H1 (cell line): ENCODE data around the gene LCN6. TPM values are rescaled to one million over a fixed set of nuclear protein-coding genes. Genes with fewer than 3 reads are reported as not detected.

Experiments used
- CTCF ChIA-PET: fragments of 300-600 bp; sonication (Branson Sonifier 250); formaldehyde crosslinking; loops from one replicate; lab custom pipeline; 2021; ENCODE audit not compliant: partially characterized antibody; lab: Charles Lee
- POLR2A ChIA-PET: fragments of 300-600 bp; sonication (Branson Sonifier 250); formaldehyde crosslinking; loops from one replicate; lab custom pipeline; 2021; ENCODE audit warnings: inconsistent platforms; ENCODE audit not compliant: partially characterized antibody; lab: Charles Lee
- DNase-seq, 2 experiments: peaks; one replicate each; pipeline versions ENCODE4 v3.0.0 to v3.0.0-alpha.2; 2010 to 2022; ENCODE audit warnings: low spot score in 2 of 2, low read depth in 1 of 2, mixed read lengths in 1 of 2
- FAIRE-seq: peaks from 2 replicates; lab custom pipeline; 2011; peaks lifted over from hg19 to GRCh38; lab: Jason Lieb, UNC
- H2AFZ ChIP-seq: 2 replicates; pipeline ENCODE4 v1.8.1; 2012; ENCODE audit warnings: low read length, inconsistent platforms
- H2AK5ac ChIP-seq: 2 replicates; pipeline ENCODE4 v1.6.1; 2013; ENCODE audit warnings: low read depth, low read length
- H2BK120ac ChIP-seq: replicated peaks from 2 replicates; pipeline ENCODE3; 2013; ENCODE audit warnings: low read depth, low read length, inconsistent platforms
- H2BK12ac ChIP-seq: 2 replicates; pipeline ENCODE4 v1.6.1; 2013; ENCODE audit warnings: low read depth, low read length
- H2BK15ac ChIP-seq: 2 replicates; pipeline ENCODE4 v1.6.1; 2013; ENCODE audit warnings: low read length
- H2BK20ac ChIP-seq: 2 replicates; pipeline ENCODE4 v1.6.1; 2013; ENCODE audit warnings: low read length
- H2BK5ac ChIP-seq: 2 replicates; pipeline ENCODE4 v1.6.1; 2013; ENCODE audit warnings: low read depth, low read length
- H3K14ac ChIP-seq: 2 replicates; pipeline ENCODE4 v1.6.1; 2013; ENCODE audit warnings: inconsistent platforms; ENCODE audit not compliant: insufficient read length
- H3K18ac ChIP-seq: 2 replicates; pipeline ENCODE4 v1.6.1; 2013; ENCODE audit warnings: low read length; ENCODE audit errors: extremely low read depth
- H3K23ac ChIP-seq: 2 replicates; pipeline ENCODE4 v1.6.1; 2013; ENCODE audit warnings: inconsistent platforms; ENCODE audit not compliant: insufficient read length
- H3K23me2 ChIP-seq: 2 replicates; pipeline ENCODE4 v1.6.1; 2013; ENCODE audit warnings: low read depth, low read length
- H3K27ac ChIP-seq: 2 replicates; pipeline ENCODE4 v1.6.1; 2011; ENCODE audit warnings: low read depth, low read length, inconsistent platforms
- H3K27me3 ChIP-seq, 4 experiments: replicated peaks in 1 of 4; 1 replicate in 1 of 4; 2 replicates in 3 of 4; pipeline versions ENCODE4 v1.6.1 to v1.8.1; 2011 to 2013; ENCODE audit warnings: low read length in 3 of 4, mild to moderate bottlenecking in 3 of 4, inconsistent platforms in 2 of 4, mixed read lengths in 2 of 4, moderate library complexity in 1 of 4; ENCODE audit not compliant: control insufficient read depth in 3 of 4, insufficient read depth in 3 of 4; ENCODE audit errors: extremely low read depth in 1 of 4
- H3K36me3 ChIP-seq, 4 experiments: 2 replicates each; pipeline versions ENCODE4 v1.6.1 to v1.8.1; 2011 to 2013; ENCODE audit warnings: mild to moderate bottlenecking in 4 of 4, low read length in 3 of 4, moderate library complexity in 2 of 4, control low read depth in 1 of 4, inconsistent platforms in 1 of 4; ENCODE audit not compliant: insufficient read depth in 4 of 4, control insufficient read depth in 2 of 4
- H3K4ac ChIP-seq: replicated peaks from 2 replicates; pipeline ENCODE3; 2013; ENCODE audit warnings: low read length, low read depth, mixed read lengths, inconsistent platforms; ENCODE audit not compliant: insufficient read length
- H3K4me1 ChIP-seq, 4 experiments: replicated peaks in 1 of 4; 1 replicate in 1 of 4; 2 replicates in 3 of 4; pipeline versions ENCODE4 v1.6.1 to v1.8.1; 2011 to 2013; ENCODE audit warnings: low read length in 3 of 4, inconsistent platforms in 2 of 4, mixed read lengths in 1 of 4; ENCODE audit not compliant: insufficient read depth in 4 of 4, control insufficient read depth in 3 of 4
- H3K4me2 ChIP-seq, 2 experiments: 2 replicates each; pipeline versions ENCODE4 v1.6.1 to v1.8.1; 2011 to 2013; ENCODE audit warnings: low read depth in 2 of 2, low read length in 2 of 2, control low read depth in 1 of 2, inconsistent platforms in 1 of 2, mild to moderate bottlenecking in 1 of 2; ENCODE audit not compliant: insufficient read depth in 1 of 2
- H3K4me3 ChIP-seq, 4 experiments: fragments of 200-600, 300-600 bp in 1 of 4; sonication (generic), shearing (Covaris generic), sonication (Bioruptor Twin) in 1 of 4; 2 replicates each; pipeline versions ENCODE4 v1.5.1 to v1.8.1; 2011 to 2016; ENCODE audit warnings: low read length in 4 of 4, low read depth in 3 of 4, control low read depth in 2 of 4, inconsistent platforms in 2 of 4, mild to moderate bottlenecking in 2 of 4, mixed read lengths in 1 of 4, moderate library complexity in 1 of 4; ENCODE audit not compliant: insufficient read depth in 2 of 4; ENCODE audit errors: extremely low read depth in 1 of 4
- H3K56ac ChIP-seq: replicated peaks from 2 replicates; pipeline ENCODE3; 2013; ENCODE audit warnings: low read depth, mild to moderate bottlenecking, mixed read lengths, low read length, inconsistent platforms; ENCODE audit not compliant: insufficient read length
- H3K79me1 ChIP-seq: 2 replicates; pipeline ENCODE4 v1.6.1; 2013; ENCODE audit warnings: low read depth, low read length, control low read depth
- H3K79me2 ChIP-seq, 2 experiments: 2 replicates each; pipeline versions ENCODE4 v1.6.1 to v1.8.1; 2012 to 2013; ENCODE audit warnings: low read length in 2 of 2, mild to moderate bottlenecking in 2 of 2, inconsistent platforms in 1 of 2; ENCODE audit not compliant: insufficient read depth in 2 of 2, control insufficient read depth in 1 of 2
- H3K9ac ChIP-seq, 4 experiments: replicated peaks in 1 of 4; 1 replicate in 1 of 4; 2 replicates in 3 of 4; pipeline versions ENCODE4 v1.6.1 to v1.8.1; 2011 to 2013; ENCODE audit warnings: low read depth in 3 of 4, low read length in 3 of 4, control low read depth in 2 of 4, mild to moderate bottlenecking in 2 of 4, moderate library complexity in 2 of 4, inconsistent platforms in 1 of 4; ENCODE audit errors: extremely low read depth in 1 of 4
- H3K9me3 ChIP-seq, 2 experiments: 2 replicates each; pipeline versions ENCODE4 v1.6.1 to v1.8.1; 2012 to 2013; ENCODE audit warnings: mild to moderate bottlenecking in 2 of 2, moderate library complexity in 2 of 2, control low read depth in 1 of 2, inconsistent platforms in 1 of 2, low read depth in 1 of 2, low read length in 1 of 2, mixed read lengths in 1 of 2; ENCODE audit not compliant: insufficient read depth in 2 of 2
- H4K20me1 ChIP-seq, 2 experiments: replicated peaks in 1 of 2; 2 replicates each; pipeline versions ENCODE3 to v1.8.1; 2011 to 2013; ENCODE audit warnings: inconsistent platforms in 2 of 2, low read length in 2 of 2, mild to moderate bottlenecking in 1 of 2; ENCODE audit not compliant: insufficient read depth in 2 of 2, control insufficient read depth in 1 of 2
- H4K5ac ChIP-seq: 2 replicates; pipeline ENCODE4 v1.6.1; 2013; ENCODE audit warnings: low read length, low read depth, mixed read lengths, inconsistent platforms; ENCODE audit not compliant: insufficient read length
- H4K8ac ChIP-seq: 2 replicates; pipeline ENCODE4 v1.8.0; 2013; ENCODE audit warnings: mild to moderate bottlenecking, moderate library complexity, low read length, inconsistent platforms; ENCODE audit not compliant: insufficient read depth; ENCODE audit errors: extremely low read depth
- H4K91ac ChIP-seq: replicated peaks from 2 replicates; pipeline ENCODE3; 2013; ENCODE audit warnings: low read length, mixed read lengths, inconsistent platforms; ENCODE audit not compliant: insufficient read length
- CTBP2 ChIP-seq: IDR thresholded peaks from 2 replicates; pipeline ENCODE4 v1.7.0; 2011; ENCODE audit warnings: borderline replicate concordance, mild to moderate bottlenecking, moderate library complexity, mixed read lengths, low read length; ENCODE audit not compliant: insufficient read depth, insufficient read length
- EGR1 ChIP-seq: IDR thresholded peaks from 2 replicates; pipeline ENCODE4 v1.6.1; 2011; ENCODE audit warnings: low read depth, low read length, borderline replicate concordance
- NRF1 ChIP-seq: IDR thresholded peaks from 2 replicates; pipeline ENCODE4 v1.6.1; 2011; ENCODE audit warnings: mild to moderate bottlenecking, low read depth, low read length, improper control_type of control experiment
- RXRA ChIP-seq: IDR thresholded peaks from 2 replicates; pipeline ENCODE4 v1.6.1; 2011; ENCODE audit warnings: low read depth, mild to moderate bottlenecking, low read length, moderate library complexity; ENCODE audit not compliant: insufficient read depth
- SIN3A ChIP-seq, 2 experiments: IDR thresholded peaks in 1 of 2; conservative IDR thresholded peaks in 1 of 2; 2 replicates each; pipeline ENCODE4 v1.6.1; 2011 to 2012; ENCODE audit warnings: low read length in 2 of 2, improper control_type of control experiment in 1 of 2, low read depth in 1 of 2, mild to moderate bottlenecking in 1 of 2
- SP1 ChIP-seq: IDR thresholded peaks from 2 replicates; pipeline ENCODE4 v1.6.1; 2011; ENCODE audit warnings: low read depth, low read length
- TAF1 ChIP-seq: IDR thresholded peaks from 2 replicates; pipeline ENCODE4 v1.6.1; 2011; ENCODE audit warnings: mild to moderate bottlenecking, low read depth, low read length
- WGBS, 2 experiments: shearing (Covaris generic) in 1 of 2; methylation state at CpG; one replicate each; pipeline versions ENCODE4 v1.1.6 to v1.1.7; 2013 to 2015; ENCODE audit warnings: low lambda C conversion rate in 2 of 2, mixed read lengths in 2 of 2, inconsistent platforms in 1 of 2, low coverage in 1 of 2, missing lambda C conversion rate in 1 of 2; ENCODE audit not compliant: insufficient replicate concordance in 2 of 2, insufficient coverage in 1 of 2, insufficient read length in 1 of 2; ENCODE audit errors: extremely low coverage in 1 of 2, missing lambda C conversion rate in 1 of 2; 5-methylcytosine and 5-hydroxymethylcytosine counted together
- polyA plus RNA-seq, 7 experiments: library from polyadenylated mRNA; depleted of rRNA in 3 of 7; stranded (reverse) in 5 of 7; unstranded in 2 of 7; fragments of >200 nt in 5 of 7; fragments of 200-250 nt in 2 of 7; gene quantifications; 1 replicate in 5 of 7; 2 replicates in 1 of 7; 4 replicates in 1 of 7; pipeline versions ENCODE4 v1.2.1 to v1.2.3, GENCODE V29; 2011 to 2013; ENCODE audit warnings: missing spikeins in 2 of 7, mixed read lengths in 2 of 7
- total RNA-seq: library from RNA; stranded (reverse); fragmentation: NEBNext Ultra II Directional; extraction: Animal tissue kit (Norgen Biotek cat#: 25700); gene quantifications from 2 replicates; pipeline ENCODE4 v1.2.1, GENCODE V29; 2021

Gene LCN6
- total and polyA plus RNA-seq, 2 of the 8 experiments (the other 6 are each of a cell fraction or from before 2014, with no cell fraction given), result not detected

DNA sequence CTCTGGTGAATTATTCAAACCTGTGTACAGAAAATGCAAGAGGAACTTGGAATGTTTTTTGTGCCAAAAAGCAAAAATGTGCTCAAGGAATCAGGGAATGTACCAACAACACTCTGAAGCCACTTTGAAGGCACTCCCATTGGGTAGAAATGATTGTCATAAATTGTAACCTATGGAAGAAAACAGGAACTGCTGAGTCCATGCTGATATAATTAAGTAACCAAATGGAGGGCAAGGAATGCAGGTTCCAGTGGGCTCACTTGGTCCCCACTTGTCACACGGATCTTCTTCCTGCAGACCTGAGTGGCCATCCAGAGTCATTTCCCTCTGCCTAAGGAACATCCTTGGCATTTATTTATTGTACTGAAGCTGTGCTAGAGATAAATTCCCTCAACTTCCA is 2.9 kb upstream of the LCN6 start:
- CTCF ChIA-PET, result interaction anchor here (0.9 to 2.1 kb wide), 6 partner anchors 9 to 278 kb away, joined by 3 to 4 read pairs (median 4); partner anchors contain the start of gene AJM1
- WGBS, 2 experiments, result 89% methylated on average over 1 of the region's 1 CpG; no CpG with 5 or more reads in 1 of the 2 experiments

More for the DNA sequence above, 2.9 kb upstream of the LCN6 start:
- Histone ChIP-seq H3K23ac (no peak overlapping the region), H4K5ac (no peak overlapping the region), H3K9me3 (peaks cover 3 to 11% of the 10 kb centered on the region in 2 experiments; a peak in 1 of 4 replicates), H3K4me3 (no peak overlapping the region), H2BK120ac (no peak overlapping the region), H4K20me1 (no peaks in the 10 kb centered on the region), H2AK5ac (no peak overlapping the region), H4K91ac (no peak overlapping the region), H3K4me2 (no peak overlapping the region), H3K79me1 (no peaks in the 10 kb centered on the region), H3K9ac (no peak overlapping the region), H4K8ac (no peak overlapping the region), H3K27me3 (no peaks in the 10 kb centered on the region), H2BK5ac (no peak overlapping the region), H3K4ac (no peak overlapping the region), H3K79me2 (no peaks in the 10 kb centered on the region), H3K56ac (no peak overlapping the region), H2BK15ac (no peak overlapping the region), H2BK20ac (no peak overlapping the region), H3K18ac (no peak overlapping the region), H2BK12ac (no peak overlapping the region), H3K36me3 (no peaks in the 10 kb centered on the region), H3K23me2 (no peaks in the 10 kb centered on the region; the same call in 1 of the 2 replicates), H2AFZ (no peak overlapping the region), H3K14ac (no peak overlapping the region), H3K4me1 (peaks cover 0 to 2% (median 0%) of the 10 kb centered on the region in 4 experiments; a peak in 2 of 7 replicates), H3K27ac (no peak overlapping the region)
- POLR2A ChIA-PET, result interaction anchor here (0.9 kb wide), 1 partner anchor 22 kb away, joined by 3 read pairs; no protein-coding TSS in a partner anchor
- TF ChIP-seq CTBP2, result no peak
- no peak for TF ChIP-seq SIN3A (conservative IDR thresholded peaks at IDR 0.05 in 1 of 2, IDR thresholded peaks at IDR 0.05 in 1 of 2; ENCODE audit: low read depth in 1 of 2, low read length in 2 of 2)
- TF ChIP-seq NRF1, result no peak
- TF ChIP-seq TAF1, result no peak
- TF ChIP-seq EGR1, result no peak
- TF ChIP-seq RXRA, result no peak
- TF ChIP-seq SP1, result no peak
- FAIRE-seq (no peak), DNase-seq (no peak)
